Measurements from ENCODE around the gene PURA.

GRCh38 chr5:140142246-140142645 lies 28.3 kb downstream of the PURA start:
- TF ChIP-seq CTCF (IDR thresholded peaks at IDR 0.05; ENCODE audit: low read depth, low read length, poor library complexity, severe bottlenecking), result no peak
- no peak for TF ChIP-seq EZH2phosphoT487 (IDR thresholded peaks at IDR 0.05; ENCODE audit: borderline replicate concordance, low read length)

Data from DOHH2 (cell line).